SU-DHL-6 (cell line): Measurements from ENCODE around the gene GATA3.

Experiments
- H2AFZ ChIP-seq: fragments of 200-600 bp; sonication (generic); 2 replicates; pipeline ENCODE4 v1.6.1; 2014; ENCODE audit warnings: low read depth, mild to moderate bottlenecking, moderate library complexity, mixed read lengths, antibody characterized with exemption, low read length; ENCODE audit not compliant: severe bottlenecking
- H3F3A ChIP-seq: fragments of 200-600 bp; shearing (Covaris generic); 2 replicates; pipeline ENCODE4 v1.6.0; 2016; ENCODE audit warnings: antibody characterized with exemption, mild to moderate bottlenecking; ENCODE audit not compliant: insufficient read depth
- H3K27ac ChIP-seq: fragments of 200-600 bp; sonication (generic); 2 replicates; pipeline ENCODE4 v1.5.1; 2016; ENCODE audit warnings: low read depth, mild to moderate bottlenecking, low read length, moderate library complexity, mixed read lengths
- H3K27me3 ChIP-seq: fragments of 200-600 bp; sonication (generic), shearing (Covaris generic); 2 replicates; pipeline ENCODE4 v1.6.0; 2014; ENCODE audit warnings: mild to moderate bottlenecking, low read length
- H3K36me3 ChIP-seq: fragments of 200-600 bp; sonication (generic); 2 replicates; pipeline ENCODE4 v1.6.1; 2014; ENCODE audit warnings: mild to moderate bottlenecking, low read length, mixed read lengths
- H3K4me2 ChIP-seq: fragments of 300-600, 200-600 bp; shearing (Covaris generic), sonication (generic); 2 replicates; pipeline ENCODE4 v1.6.0; 2014; ENCODE audit warnings: low read length, low read depth, mild to moderate bottlenecking; ENCODE audit not compliant: poor library complexity, severe bottlenecking
- H3K4me3 ChIP-seq: fragments of 200-600 bp; sonication (generic); 2 replicates; pipeline ENCODE4 v1.5.1; 2014; ENCODE audit warnings: antibody characterized with exemption, low read length, mild to moderate bottlenecking, mixed read lengths; ENCODE audit not compliant: insufficient read depth, poor library complexity, severe bottlenecking
- H3K79me2 ChIP-seq: fragments of 200-600 bp; sonication (generic); 2 replicates; pipeline ENCODE4 v1.6.1; 2014; ENCODE audit warnings: mild to moderate bottlenecking, low read length, moderate library complexity; ENCODE audit not compliant: insufficient read depth
- H3K9ac ChIP-seq: fragments of 200-600 bp; sonication (generic); 2 replicates; pipeline ENCODE4 v1.7.0; 2014; ENCODE audit warnings: mild to moderate bottlenecking, low read length
- H3K9me2 ChIP-seq: fragments of 200-600 bp; sonication (generic); replicated peaks from 2 replicates; pipeline ENCODE4 v1.6.1; 2014; ENCODE audit warnings: low read length; ENCODE audit not compliant: insufficient read depth
- H3K9me3 ChIP-seq: fragments of 200-600 bp; sonication (generic); 2 replicates; pipeline ENCODE4 v1.6.1; 2014; ENCODE audit warnings: low read length, mixed read lengths; ENCODE audit not compliant: insufficient read depth
- H4K20me1 ChIP-seq: fragments of 200-600 bp; sonication (generic); 2 replicates; pipeline ENCODE4 v1.6.1; 2014; ENCODE audit warnings: low read depth, mild to moderate bottlenecking, antibody characterized with exemption, low read length, moderate library complexity, mixed read lengths
- CTCF ChIP-seq: fragments of 200-600 bp; sonication (generic); IDR thresholded peaks from one replicate; pipeline ENCODE4 v1.5.1; 2017; ENCODE audit warnings: antibody characterized with exemption, mild to moderate bottlenecking, low read length, moderate library complexity; ENCODE audit not compliant: insufficient read depth, poor library complexity, severe bottlenecking
- EZH2phosphoT487 ChIP-seq: fragments of 200-600 bp; sonication (generic), shearing (Covaris generic); conservative IDR thresholded peaks from 2 replicates; pipeline ENCODE4 v1.6.1; 2018; ENCODE audit warnings: mild to moderate bottlenecking, antibody characterized with exemption, low read length, moderate library complexity, mixed read lengths

GATA3 gene

GRCh38 chr10:8104005-8104404 lies 49.5 kb downstream of the GATA3 start:
- no peak overlapping the region for H3K4me2 ChIP-seq
- no peaks in the 10 kb centered on the region for H3K9me2 ChIP-seq
- H3K4me3 ChIP-seq = no peak overlapping the region
- H3K27ac ChIP-seq = no peak overlapping the region
- no peaks in the 10 kb centered on the region for H3K9me3 ChIP-seq
- H3K36me3 ChIP-seq = no peaks in the 10 kb centered on the region
- H3K27me3 ChIP-seq = no peaks in the 10 kb centered on the region
- no peaks in the 10 kb centered on the region for H4K20me1 ChIP-seq
- no peak for TF ChIP-seq CTCF
- no peak for TF ChIP-seq EZH2phosphoT487
- no peaks in the 10 kb centered on the region for H3F3A ChIP-seq
- no peak overlapping the region for H2AFZ ChIP-seq
- H3K9ac ChIP-seq = no peak overlapping the region
- H3K79me2 ChIP-seq = no peaks in the 10 kb centered on the region

GRCh38 chr10:8104721-8105120 lies 50.2 kb downstream of the GATA3 start:
- H3K9me2 ChIP-seq = no peaks in the 10 kb centered on the region
- no peak overlapping the region for H3K4me3 ChIP-seq
- H3K36me3 ChIP-seq = no peaks in the 10 kb centered on the region
- H3F3A ChIP-seq = no peaks in the 10 kb centered on the region
- H4K20me1 ChIP-seq = no peaks in the 10 kb centered on the region
- H3K4me2 ChIP-seq = no peak overlapping the region
- no peaks in the 10 kb centered on the region for H3K79me2 ChIP-seq
- TF ChIP-seq CTCF = no peak
- TF ChIP-seq EZH2phosphoT487 = no peak
- no peaks in the 10 kb centered on the region for H3K9me3 ChIP-seq
- H3K9ac ChIP-seq = no peak overlapping the region
- H3K27me3 ChIP-seq = no peaks in the 10 kb centered on the region
- H2AFZ ChIP-seq = no peak overlapping the region
- H3K27ac ChIP-seq = no peak overlapping the region

- Histone ChIP-seq H2AFZ (no peak overlapping the region), H3K27ac (no peak overlapping the region), H3K4me3 (no peak overlapping the region), H3K4me2 (no peak overlapping the region), H3K27me3 (no peaks in the 10 kb centered on the region), H3K36me3 (no peaks in the 10 kb centered on the region), H3K9me3 (no peaks in the 10 kb centered on the region), H3K9ac (no peak overlapping the region), H3F3A (no peaks in the 10 kb centered on the region), H3K79me2 (no peaks in the 10 kb centered on the region), H4K20me1 (no peaks in the 10 kb centered on the region), H3K9me2 (no peaks in the 10 kb centered on the region)
- TF ChIP-seq EZH2phosphoT487 (no peak), CTCF (no peak)
Observed at GRCh38 chr10:8105932-8106331, 51.4 kb downstream of the GATA3 start.
